ENCODE data around the gene BLVRA. TPM values are rescaled to one million over a fixed set of nuclear protein-coding genes. Genes with fewer than 3 reads are reported as not detected.

BLVRA gene
- total and polyA plus RNA-seq, 10 of the 15 experiments (the other 5 are each of a cell fraction or from before 2014, with no cell fraction given) = 63.3 to 198 (median 102) TPM

GRCh38 chr7:43729214-43729923 lies 29.1 kb upstream of the BLVRA start, which contains the start of gene COA1 (continued):
- TF ChIP-seq DPF2 (IDR thresholded peaks at IDR 0.05) = 0 out of 2 replicates have a peak, but pooled peaks have one; percentile 52
- TF ChIP-seq GATAD2B (conservative IDR thresholded peaks at IDR 0.05; ENCODE audit: low read depth) = peak; percentile 79; the same call in 1 of the 2 replicates
- peak; percentile 60; the same call in 2 of the 3 replicates for TF ChIP-seq POU2F2 (IDR thresholded peaks at IDR 0.05; ENCODE audit: borderline replicate concordance, low read depth, low read length)
- peak; percentile 91 for TF ChIP-seq IRF4 (IDR thresholded peaks at IDR 0.05; ENCODE audit: low read depth, low read length)
- peak; percentile 39 for TF ChIP-seq KLF5 (IDR thresholded peaks at IDR 0.05; ENCODE audit: partially characterized antibody)
- TF ChIP-seq, protein P1, sequence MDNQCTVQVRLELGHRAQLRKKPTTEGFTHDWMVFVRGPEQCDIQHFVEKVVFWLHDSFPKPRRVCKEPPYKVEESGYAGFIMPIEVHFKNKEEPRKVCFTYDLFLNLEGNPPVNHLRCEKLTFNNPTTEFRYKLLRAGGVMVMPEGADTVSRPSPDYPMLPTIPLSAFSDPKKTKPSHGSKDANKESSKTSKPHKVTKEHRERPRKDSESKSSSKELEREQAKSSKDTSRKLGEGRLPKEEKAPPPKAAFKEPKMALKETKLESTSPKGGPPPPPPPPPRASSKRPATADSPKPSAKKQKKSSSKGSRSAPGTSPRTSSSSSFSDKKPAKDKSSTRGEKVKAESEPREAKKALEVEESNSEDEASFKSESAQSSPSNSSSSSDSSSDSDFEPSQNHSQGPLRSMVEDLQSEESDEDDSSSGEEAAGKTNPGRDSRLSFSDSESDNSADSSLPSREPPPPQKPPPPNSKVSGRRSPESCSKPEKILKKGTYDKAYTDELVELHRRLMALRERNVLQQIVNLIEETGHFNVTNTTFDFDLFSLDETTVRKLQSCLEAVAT (IDR thresholded peaks at IDR 0.05) = peak; percentile 86
- TF ChIP-seq SMC3 (IDR thresholded peaks at IDR 0.05; ENCODE audit: borderline replicate concordance, low read length) = peak; percentile 14; the same call in 1 of the 2 replicates
- peak; percentile 77 for TF ChIP-seq NR2F1 (conservative IDR thresholded peaks at IDR 0.05)
- peak; percentile 80 for TF ChIP-seq CBX5 (IDR thresholded peaks at IDR 0.05; ENCODE audit: low read depth)
- peak; percentile 46; the same call in 1 of the 2 replicates for TF ChIP-seq E2F4 (IDR thresholded peaks at IDR 0.05; ENCODE audit: low read depth, low read length)
- peak; percentile 52; the same call in 1 of the 2 replicates for TF ChIP-seq CHD2 (IDR thresholded peaks at IDR 0.05; ENCODE audit: borderline replicate concordance, low read depth, low read length)
- TF ChIP-seq, protein P2, sequence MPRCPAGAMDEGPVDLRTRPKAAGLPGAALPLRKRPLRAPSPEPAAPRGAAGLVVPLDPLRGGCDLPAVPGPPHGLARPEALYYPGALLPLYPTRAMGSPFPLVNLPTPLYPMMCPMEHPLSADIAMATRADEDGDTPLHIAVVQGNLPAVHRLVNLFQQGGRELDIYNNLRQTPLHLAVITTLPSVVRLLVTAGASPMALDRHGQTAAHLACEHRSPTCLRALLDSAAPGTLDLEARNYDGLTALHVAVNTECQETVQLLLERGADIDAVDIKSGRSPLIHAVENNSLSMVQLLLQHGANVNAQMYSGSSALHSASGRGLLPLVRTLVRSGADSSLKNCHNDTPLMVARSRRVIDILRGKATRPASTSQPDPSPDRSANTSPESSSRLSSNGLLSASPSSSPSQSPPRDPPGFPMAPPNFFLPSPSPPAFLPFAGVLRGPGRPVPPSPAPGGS (IDR thresholded peaks at IDR 0.05; ENCODE audit: borderline replicate concordance, insufficient read depth, low read depth, low read length, poor library complexity, severe bottlenecking) = peak; percentile 42
- peak; percentile 69 for TF ChIP-seq CREB1 (IDR thresholded peaks at IDR 0.05; ENCODE audit: low read depth)
- TF ChIP-seq KAT2A (conservative IDR thresholded peaks at IDR 0.05; ENCODE audit: control insufficient read depth, low read depth, low read length) = no peak
- TF ChIP-seq ZNF384 (IDR thresholded peaks at IDR 0.05; ENCODE audit: borderline replicate concordance, low read depth, low read length) = peak; percentile 65
- TF ChIP-seq TCF7 (IDR thresholded peaks at IDR 0.05; ENCODE audit: borderline replicate concordance) = no peak
- peak; percentile 76 for TF ChIP-seq ELK1 (IDR thresholded peaks at IDR 0.05; ENCODE audit: low read depth, low read length)
- peak; percentile 43; the same call in 1 of the 2 replicates for TF ChIP-seq SMAD5 (IDR thresholded peaks at IDR 0.05; ENCODE audit: low read depth)
- TF ChIP-seq TBL1XR1 (IDR thresholded peaks at IDR 0.05; ENCODE audit: low read depth, low read length) = peak; percentile 65; the same call in 1 of the 2 replicates
- no peak for TF ChIP-seq SKIL (IDR thresholded peaks at IDR 0.05; ENCODE audit: low read depth, poor library complexity, severe bottlenecking)
- TF ChIP-seq FOXM1 (IDR thresholded peaks at IDR 0.05; ENCODE audit: low read depth, low read length) = 0 out of 2 replicates have a peak, but pooled peaks have one; percentile 12
- no peak for TF ChIP-seq ZNF24 (IDR thresholded peaks at IDR 0.05)
- TF ChIP-seq TCF3 (IDR thresholded peaks at IDR 0.05; ENCODE audit: borderline replicate concordance, insufficient read depth, low read depth, low read length) = no peak; the same call in 1 of the 2 replicates
- TF ChIP-seq LARP7 (IDR thresholded peaks at IDR 0.05) = no peak

All from GM12878 (cell line).